ENCODE measurements around the gene ARHGAP6. TPM values are rescaled to one million over a fixed set of nuclear protein-coding genes. Genes with fewer than 3 reads are reported as not detected.

ARHGAP6 gene
- total and polyA plus RNA-seq, 9 of the 15 experiments (the other 6 are each of a cell fraction or from before 2014, with no cell fraction given), result 12.5 to 63.6 (median 41.8) TPM

GRCh38 chrX:11437642-11438379, 227.9 kb downstream of the ARHGAP6 start (continued):
- TF ChIP-seq BRF1 (IDR thresholded peaks at IDR 0.05; ENCODE audit: borderline replicate concordance, extremely low read depth, insufficient read length) (no peak), SAFB (IDR thresholded peaks at IDR 0.05; ENCODE audit: borderline replicate concordance, low read depth, low read length) (no peak), ZNF253 (CRISPR knock-in tag; conservative IDR thresholded peaks at IDR 0.05) (no peak), RCOR1 (IDR thresholded peaks at IDR 0.05; ENCODE audit: borderline replicate concordance in 1 of 2, low read depth in 2 of 2, low read length in 2 of 2) (no peak), ZNF717 (CRISPR knock-in tag; IDR thresholded peaks at IDR 0.05) (no peak), TAF15 (IDR thresholded peaks at IDR 0.05; ENCODE audit: low read depth, low read length) (no peak), VEZF1 (CRISPR knock-in tag; IDR thresholded peaks at IDR 0.05) (0 out of 2 replicates have a peak, but pooled peaks have one; percentile 22), NEUROD1 (IDR thresholded peaks at IDR 0.05; ENCODE audit: borderline replicate concordance, low read depth, low read length, partially characterized antibody) (no peak), EGR1 (conservative IDR thresholded peaks at IDR 0.05) (no peak), PHF21A (IDR thresholded peaks at IDR 0.05; ENCODE audit: borderline replicate concordance, low read depth) (no peak), BDP1 (IDR thresholded peaks at IDR 0.05; ENCODE audit: insufficient read depth, insufficient read length) (no peak), NBN (IDR thresholded peaks at IDR 0.05; ENCODE audit: low read depth) (0 out of 2 replicates have a peak, but pooled peaks have one; percentile 45), STAT5B (CRISPR knock-in tag; IDR thresholded peaks at IDR 0.05) (no peak), ATF1 (CRISPR knock-in tag; IDR thresholded peaks at IDR 0.05) (no peak), ATF1 (tag; IDR thresholded peaks at IDR 0.05) (peak; percentile 33; the same call in 1 of the 2 replicates), DMBX1 (CRISPR knock-in tag; IDR thresholded peaks at IDR 0.05; ENCODE audit: borderline replicate concordance) (no peak; the same call in 1 of the 2 replicates), POLR2H (tag; IDR thresholded peaks at IDR 0.05; ENCODE audit: low read depth) (peak; percentile 74)
- TF ChIP-seq, protein P1, sequence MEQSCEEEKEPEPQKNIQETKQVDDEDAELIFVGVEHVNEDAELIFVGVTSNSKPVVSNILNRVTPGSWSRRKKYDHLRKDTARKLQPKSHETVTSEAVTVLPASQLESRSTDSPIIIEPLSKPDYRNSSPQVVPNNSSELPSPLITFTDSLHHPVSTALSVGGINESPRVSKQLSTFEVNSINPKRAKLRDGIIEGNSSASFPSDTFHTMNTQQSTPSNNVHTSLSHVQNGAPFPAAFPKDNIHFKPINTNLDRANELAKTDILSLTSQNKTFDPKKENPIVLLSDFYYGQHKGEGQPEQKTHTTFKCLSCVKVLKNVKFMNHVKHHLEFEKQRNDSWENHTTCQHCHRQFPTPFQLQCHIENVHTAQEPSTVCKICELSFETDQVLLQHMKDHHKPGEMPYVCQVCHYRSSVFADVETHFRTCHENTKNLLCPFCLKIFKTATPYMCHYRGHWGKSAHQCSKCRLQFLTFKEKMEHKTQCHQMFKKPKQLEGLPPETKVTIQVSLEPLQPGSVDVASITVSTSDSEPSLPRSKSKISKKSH (CRISPR knock-in tag; IDR thresholded peaks at IDR 0.05), result no peak
